PFSK-1 (cell line): ENCODE data around the gene BRIP1.

Experiments
- POLR2AphosphoS5 ChIP-seq: IDR thresholded peaks from 2 replicates; pipeline ENCODE4 v1.6.1; 2012; ENCODE audit warnings: low read depth, mild to moderate bottlenecking, control low read depth, low read length, moderate library complexity
- TF ChIP-seq, protein P1 (sequence below), 2 experiments: IDR thresholded peaks; 2 replicates each; pipeline versions ENCODE4 v1.6.1 to v1.8.0; 2011 to 2012; ENCODE audit warnings: low read depth in 2 of 2, low read length in 2 of 2, control low read depth in 1 of 2, inconsistent platforms in 1 of 2, mild to moderate bottlenecking in 1 of 2, moderate library complexity in 1 of 2; ENCODE audit not compliant: insufficient read depth in 1 of 2

DNA sequence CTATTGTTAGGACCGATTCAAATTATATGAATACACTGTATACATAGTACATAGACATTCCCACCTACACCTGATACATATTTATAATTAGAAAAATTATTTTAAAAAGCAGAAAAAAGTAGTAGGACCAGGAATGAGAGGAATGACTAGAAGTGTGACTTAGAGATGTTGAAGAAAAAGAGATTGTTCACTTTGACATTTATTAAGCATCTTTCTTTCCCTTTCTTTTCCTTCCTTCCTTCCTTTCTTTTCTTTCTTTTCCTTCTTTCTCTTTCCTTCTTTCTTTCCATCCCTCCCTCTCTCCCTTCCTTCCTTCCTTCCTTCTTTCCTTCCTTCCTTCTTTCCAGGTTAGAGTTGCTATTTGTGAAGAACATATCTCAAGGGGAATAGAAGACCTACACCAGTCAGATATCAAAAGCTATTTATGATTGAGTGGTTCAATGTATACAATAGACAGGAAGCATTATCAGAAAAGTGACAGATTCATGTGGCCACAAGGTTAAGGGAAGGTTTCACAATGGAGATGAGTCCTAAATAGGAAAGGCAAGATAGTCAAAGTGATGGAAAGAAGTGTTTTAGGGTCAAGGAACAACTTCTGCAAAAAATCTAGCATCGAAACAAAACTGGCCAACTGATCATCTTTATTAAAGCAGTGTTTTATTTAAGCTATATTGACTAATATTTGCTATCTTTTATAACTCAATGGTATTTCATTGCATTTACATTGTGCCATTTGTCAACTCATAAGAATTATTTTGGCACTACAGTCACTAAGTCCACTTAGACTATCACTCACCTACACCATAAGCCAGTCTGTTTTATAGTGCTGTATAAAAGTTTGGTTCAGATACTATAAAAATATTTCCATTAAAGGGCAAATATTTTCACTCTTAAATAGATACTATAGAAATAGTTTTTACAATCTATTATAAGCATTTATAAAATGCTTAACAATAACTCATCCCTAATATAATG lies 218.2 kb downstream of the BRIP1 start:
- no peak for TF ChIP-seq POLR2AphosphoS5
- TF ChIP-seq, protein P1, sequence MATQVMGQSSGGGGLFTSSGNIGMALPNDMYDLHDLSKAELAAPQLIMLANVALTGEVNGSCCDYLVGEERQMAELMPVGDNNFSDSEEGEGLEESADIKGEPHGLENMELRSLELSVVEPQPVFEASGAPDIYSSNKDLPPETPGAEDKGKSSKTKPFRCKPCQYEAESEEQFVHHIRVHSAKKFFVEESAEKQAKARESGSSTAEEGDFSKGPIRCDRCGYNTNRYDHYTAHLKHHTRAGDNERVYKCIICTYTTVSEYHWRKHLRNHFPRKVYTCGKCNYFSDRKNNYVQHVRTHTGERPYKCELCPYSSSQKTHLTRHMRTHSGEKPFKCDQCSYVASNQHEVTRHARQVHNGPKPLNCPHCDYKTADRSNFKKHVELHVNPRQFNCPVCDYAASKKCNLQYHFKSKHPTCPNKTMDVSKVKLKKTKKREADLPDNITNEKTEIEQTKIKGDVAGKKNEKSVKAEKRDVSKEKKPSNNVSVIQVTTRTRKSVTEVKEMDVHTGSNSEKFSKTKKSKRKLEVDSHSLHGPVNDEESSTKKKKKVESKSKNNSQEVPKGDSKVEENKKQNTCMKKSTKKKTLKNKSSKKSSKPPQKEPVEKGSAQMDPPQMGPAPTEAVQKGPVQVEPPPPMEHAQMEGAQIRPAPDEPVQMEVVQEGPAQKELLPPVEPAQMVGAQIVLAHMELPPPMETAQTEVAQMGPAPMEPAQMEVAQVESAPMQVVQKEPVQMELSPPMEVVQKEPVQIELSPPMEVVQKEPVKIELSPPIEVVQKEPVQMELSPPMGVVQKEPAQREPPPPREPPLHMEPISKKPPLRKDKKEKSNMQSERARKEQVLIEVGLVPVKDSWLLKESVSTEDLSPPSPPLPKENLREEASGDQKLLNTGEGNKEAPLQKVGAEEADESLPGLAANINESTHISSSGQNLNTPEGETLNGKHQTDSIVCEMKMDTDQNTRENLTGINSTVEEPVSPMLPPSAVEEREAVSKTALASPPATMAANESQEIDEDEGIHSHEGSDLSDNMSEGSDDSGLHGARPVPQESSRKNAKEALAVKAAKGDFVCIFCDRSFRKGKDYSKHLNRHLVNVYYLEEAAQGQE (IDR thresholded peaks at IDR 0.05; ENCODE audit: insufficient read depth in 1 of 2, low read depth in 2 of 2, low read length in 2 of 2), result no peak
